Karpas-422 (cell line): ENCODE measurements around the gene NBDY. TPM values are rescaled to one million over a fixed set of nuclear protein-coding genes. Genes with fewer than 3 reads are reported as not detected.

Experiments
- DNase-seq: peaks from one replicate; pipeline ENCODE4 v3.0.0-alpha.2; 2015
- H2AFZ ChIP-seq: fragments of 200-600 bp; sonication (generic); 2 replicates; pipeline ENCODE4 v1.6.1; 2014; ENCODE audit warnings: antibody characterized with exemption, low read length, mixed read lengths
- H3K27ac ChIP-seq: fragments of 200-600 bp; sonication (generic); 2 replicates; pipeline ENCODE4 v1.5.1; 2014; ENCODE audit warnings: mild to moderate bottlenecking, low read length, moderate library complexity
- H3K27me3 ChIP-seq: fragments of 200-600 bp; sonication (generic); 2 replicates; pipeline ENCODE4 v1.6.1; 2014; ENCODE audit warnings: low read length, mixed read lengths
- H3K36me3 ChIP-seq: fragments of 200-600 bp; sonication (generic); 2 replicates; pipeline ENCODE4 v1.6.1; 2014; ENCODE audit warnings: low read length, mixed read lengths; ENCODE audit not compliant: insufficient read depth
- H3K4me1 ChIP-seq: fragments of 200-600 bp; sonication (generic); 2 replicates; pipeline ENCODE4 v1.6.1; 2014; ENCODE audit warnings: mild to moderate bottlenecking, low read length, mixed read lengths
- H3K4me2 ChIP-seq: fragments of 200-600 bp; sonication (generic); 2 replicates; pipeline ENCODE4 v1.6.1; 2014; ENCODE audit warnings: low read length, low read depth, mild to moderate bottlenecking; ENCODE audit not compliant: poor library complexity, severe bottlenecking
- H3K4me3 ChIP-seq: fragments of 200-600 bp; sonication (generic); 2 replicates; pipeline ENCODE4 v1.5.1; 2014; ENCODE audit warnings: mild to moderate bottlenecking, antibody characterized with exemption, low read length, mixed read lengths
- H3K79me2 ChIP-seq: fragments of 200-600 bp; sonication (generic); 2 replicates; pipeline ENCODE4 v1.6.1; 2014; ENCODE audit warnings: mild to moderate bottlenecking, low read length, mixed read lengths
- H3K9ac ChIP-seq: fragments of 200-600 bp; sonication (generic); 2 replicates; pipeline ENCODE4 v1.6.0; 2014; ENCODE audit warnings: low read length
- H3K9me2 ChIP-seq: fragments of 200-600 bp; sonication (generic), shearing (Covaris generic); replicated peaks from 2 replicates; pipeline ENCODE4 v1.6.0; 2014; ENCODE audit warnings: mild to moderate bottlenecking, low read length, moderate library complexity; ENCODE audit not compliant: insufficient read depth
- H3K9me3 ChIP-seq: fragments of 300-700, 200-600 bp; sonication (generic); 2 replicates; pipeline ENCODE4 v1.6.1; 2014; ENCODE audit warnings: low read length, mixed read lengths
- H4K20me1 ChIP-seq: fragments of 200-600 bp; sonication (generic); 2 replicates; pipeline ENCODE4 v1.6.1; 2014; ENCODE audit warnings: mild to moderate bottlenecking, antibody characterized with exemption, low read length, low read depth; ENCODE audit not compliant: insufficient read depth
- total RNA-seq: library from RNA; depleted of rRNA; stranded (reverse); fragments of >200 nt; shearing (Covaris generic); gene quantifications from 2 replicates; pipeline ENCODE4 v1.2.3, GENCODE V29; 2014; ENCODE audit warnings: low replicate concordance; rRNA removed

The NBDY gene
- total RNA-seq, 1 experiment from 2014 or later, result 20.5 TPM

DNA sequence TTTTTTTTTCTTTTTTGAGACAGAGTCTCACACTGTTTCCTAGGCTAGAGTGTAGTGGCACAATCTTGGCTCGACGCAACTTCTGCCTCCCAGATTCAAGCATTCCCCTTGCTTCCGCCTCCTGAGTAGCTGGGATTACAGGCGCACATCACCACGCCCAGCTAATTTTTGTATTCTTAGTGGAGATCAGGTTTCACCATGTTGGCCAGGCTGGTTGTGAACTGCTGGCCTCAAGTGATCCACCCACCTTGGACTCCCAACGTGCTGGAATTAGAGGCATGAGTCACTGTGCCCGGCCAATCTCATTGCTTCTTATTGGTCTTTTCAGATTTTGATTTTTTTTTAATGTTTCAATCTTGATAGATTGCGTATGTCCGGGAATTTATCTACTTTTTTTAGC is 124.4 kb downstream of the NBDY start:
- Histone ChIP-seq H4K20me1 (no peaks in the 10 kb centered on the region), H3K4me2 (no peak overlapping the region), H3K4me1 (no peaks in the 10 kb centered on the region), H3K27me3 (no peaks in the 10 kb centered on the region), H2AFZ (no peak overlapping the region), H3K9me2 (no peaks in the 10 kb centered on the region), H3K9me3 (no peaks in the 10 kb centered on the region), H3K79me2 (no peaks in the 10 kb centered on the region), H3K36me3 (no peaks in the 10 kb centered on the region), H3K9ac (no peak overlapping the region), H3K4me3 (no peak overlapping the region), H3K27ac (no peak overlapping the region)
- DNase-seq, result no peak

- no peaks in the 10 kb centered on the region for H3K4me1 ChIP-seq
- H3K79me2 ChIP-seq, result no peaks in the 10 kb centered on the region
- H3K9ac ChIP-seq, result no peak overlapping the region
- H3K27ac ChIP-seq, result no peak overlapping the region
- DNase-seq, result no peak
- H3K27me3 ChIP-seq, result no peaks in the 10 kb centered on the region; the same call in 1 of the 2 replicates
- no peak overlapping the region for H2AFZ ChIP-seq
- H3K4me2 ChIP-seq, result no peak overlapping the region
- H3K9me2 ChIP-seq, result no peaks in the 10 kb centered on the region
- no peaks in the 10 kb centered on the region for H3K36me3 ChIP-seq
- H4K20me1 ChIP-seq, result no peaks in the 10 kb centered on the region
- H3K4me3 ChIP-seq, result no peak overlapping the region
- H3K9me3 ChIP-seq, result no peaks in the 10 kb centered on the region
Observed at GRCh38 chrX:56857042-56857441, 128.0 kb downstream of the NBDY start.

- H3K4me1 ChIP-seq, result no peaks in the 10 kb centered on the region
- H3K4me3 ChIP-seq, result no peak overlapping the region
- no peaks in the 10 kb centered on the region for H3K79me2 ChIP-seq
- H2AFZ ChIP-seq, result no peak overlapping the region
- DNase-seq, result no peak
- H3K4me2 ChIP-seq, result no peak overlapping the region
- H4K20me1 ChIP-seq, result no peaks in the 10 kb centered on the region
- no peak overlapping the region for H3K27ac ChIP-seq
- H3K27me3 ChIP-seq, result no peaks in the 10 kb centered on the region; the same call in 1 of the 2 replicates
- H3K36me3 ChIP-seq, result no peaks in the 10 kb centered on the region
- H3K9ac ChIP-seq, result no peak overlapping the region
- H3K9me2 ChIP-seq, result no peaks in the 10 kb centered on the region
- H3K9me3 ChIP-seq, result no peaks in the 10 kb centered on the region
Observed at GRCh38 chrX:56860888-56861287, 131.8 kb downstream of the NBDY start.

Other genes starting within 250 kb of the NBDY start
- 9.2 and 18.4 TPM in 2 replicates for gene UBQLN2, start 165.6 kb upstream of the NBDY start, total RNA-seq